ENCODE data around the gene AHCYL1. TPM values are rescaled to one million over a fixed set of nuclear protein-coding genes. Genes with fewer than 3 reads are reported as not detected.

The AHCYL1 gene
- total RNA-seq, 1 experiment from 2014 or later = 92.0 TPM

DNA sequence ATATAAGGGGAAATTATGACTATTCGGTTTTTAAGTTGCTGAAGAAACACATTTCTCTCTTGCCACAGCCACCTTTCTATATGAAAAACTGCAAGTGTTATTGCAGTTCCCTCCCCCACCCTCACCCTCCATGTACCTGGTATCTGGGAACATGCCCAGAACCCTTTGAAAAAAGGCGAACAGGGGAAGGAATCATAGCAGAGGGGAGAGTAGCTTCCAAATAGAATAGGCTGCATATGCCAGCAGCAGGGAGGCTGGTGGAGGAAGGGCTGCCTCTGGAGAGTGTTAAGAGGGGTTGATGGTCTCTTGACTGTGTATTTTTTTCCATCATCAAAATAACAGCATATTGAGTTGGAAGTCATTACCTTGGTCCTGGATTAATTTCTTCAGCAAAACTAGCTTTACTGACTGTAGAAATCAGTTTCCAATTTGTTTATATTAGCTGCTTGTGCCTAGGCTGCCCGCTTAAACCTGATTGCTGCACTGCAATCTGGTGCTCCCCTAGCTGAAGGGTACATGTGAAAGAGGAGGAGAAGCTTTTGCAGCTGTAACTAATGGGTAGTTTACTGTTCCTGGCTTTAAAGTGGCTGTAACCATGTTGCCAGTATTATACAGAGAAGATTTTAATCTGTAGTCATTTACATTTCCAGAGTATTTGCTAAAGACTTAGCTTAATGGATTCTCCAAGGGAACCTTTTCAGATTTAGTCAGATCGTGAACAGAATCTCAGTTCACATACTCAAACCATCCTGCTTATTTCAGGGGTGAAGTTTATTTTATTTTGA is 22.7 kb downstream of the AHCYL1 start:
- intact Hi-C loops (cut with micrococcal nuclease) = no loop called here
- RAD21 ChIA-PET (ENCODE audit: low non-redundant PET in 1 of 2, low total read pairs in 2 of 2, uncharacterized antibody in 2 of 2, unreplicated experiment in 2 of 2) = no interaction called here
- POLR2A ChIA-PET = interaction anchor here (1.0 kb wide), 1 partner anchor 23 kb away, joined by 5 read pairs; the partner anchor contains the start of gene AHCYL1
- Histone ChIP-seq H3K9ac (ENCODE audit: low read length) (no peak overlapping the region), H3K9me3 (ENCODE audit: control insufficient read depth in 1 of 2, insufficient read depth in 1 of 2, low read depth in 1 of 2, low read length in 2 of 2) (no peaks in the 10 kb centered on the region), H4K20me1 (ENCODE audit: insufficient read depth) (0 out of 2 replicates have a peak, but pooled peaks cover 5% of the 10 kb centered on the region), H3K36me3 (ENCODE audit: control insufficient read depth in 1 of 2, insufficient read depth in 2 of 2, low read length in 2 of 2) (peaks cover 22 to 30% of the 10 kb centered on the region in 2 experiments), H3K9me2 (ENCODE audit: insufficient read depth) (no peaks in the 10 kb centered on the region), H3K4me3 (replicated peaks in 1 of 2; ENCODE audit: low read depth in 1 of 2, low read length in 2 of 2) (no peak overlapping the region), H3K27me3 (ENCODE audit: insufficient read depth, low read length) (no peaks in the 10 kb centered on the region), H3K27ac (ENCODE audit: low read depth, low read length) (no peak overlapping the region), H3K79me2 (ENCODE audit: insufficient read depth, low read length) (peaks cover 44% of the 10 kb centered on the region), H3K4me1 (ENCODE audit: control insufficient read depth in 1 of 2, insufficient read depth in 2 of 2, low read length in 2 of 2) (peaks cover 28 to 32% of the 10 kb centered on the region in 2 experiments), H3K4me2 (ENCODE audit: low read length) (no peak overlapping the region), H2AFZ (ENCODE audit: low read depth, low read length, poor library complexity, severe bottlenecking) (no peak overlapping the region)
- TF ChIP-seq TCF7L2 (IDR thresholded peaks at IDR 0.05; ENCODE audit: borderline replicate concordance, extremely low read depth, insufficient read depth, insufficient read length) (no peak), POLR2AphosphoS5 (IDR thresholded peaks at IDR 0.05; ENCODE audit: low read depth, low read length) (no peak), ELF1 (IDR thresholded peaks at IDR 0.05; ENCODE audit: borderline replicate concordance, low read depth) (no peak), ZNF274 (IDR thresholded peaks at IDR 0.05; ENCODE audit: low read depth, low read length) (no peak), CBX3 (IDR thresholded peaks at IDR 0.05; ENCODE audit: low read depth) (no peak), POLR2A (IDR thresholded peaks at IDR 0.05; ENCODE audit: borderline replicate concordance, extremely low read depth, insufficient read depth, insufficient read length) (no peak), SIN3A (IDR thresholded peaks at IDR 0.05; ENCODE audit: low read depth) (no peak), EZH2phosphoT487 (IDR thresholded peaks at IDR 0.05; ENCODE audit: borderline replicate concordance) (no peak), JUND (IDR thresholded peaks at IDR 0.05) (no peak)
- TF ChIP-seq, protein P1, sequence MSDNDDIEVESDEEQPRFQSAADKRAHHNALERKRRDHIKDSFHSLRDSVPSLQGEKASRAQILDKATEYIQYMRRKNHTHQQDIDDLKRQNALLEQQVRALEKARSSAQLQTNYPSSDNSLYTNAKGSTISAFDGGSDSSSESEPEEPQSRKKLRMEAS (IDR thresholded peaks at IDR 0.05) = no peak
- TF ChIP-seq, protein P2, sequence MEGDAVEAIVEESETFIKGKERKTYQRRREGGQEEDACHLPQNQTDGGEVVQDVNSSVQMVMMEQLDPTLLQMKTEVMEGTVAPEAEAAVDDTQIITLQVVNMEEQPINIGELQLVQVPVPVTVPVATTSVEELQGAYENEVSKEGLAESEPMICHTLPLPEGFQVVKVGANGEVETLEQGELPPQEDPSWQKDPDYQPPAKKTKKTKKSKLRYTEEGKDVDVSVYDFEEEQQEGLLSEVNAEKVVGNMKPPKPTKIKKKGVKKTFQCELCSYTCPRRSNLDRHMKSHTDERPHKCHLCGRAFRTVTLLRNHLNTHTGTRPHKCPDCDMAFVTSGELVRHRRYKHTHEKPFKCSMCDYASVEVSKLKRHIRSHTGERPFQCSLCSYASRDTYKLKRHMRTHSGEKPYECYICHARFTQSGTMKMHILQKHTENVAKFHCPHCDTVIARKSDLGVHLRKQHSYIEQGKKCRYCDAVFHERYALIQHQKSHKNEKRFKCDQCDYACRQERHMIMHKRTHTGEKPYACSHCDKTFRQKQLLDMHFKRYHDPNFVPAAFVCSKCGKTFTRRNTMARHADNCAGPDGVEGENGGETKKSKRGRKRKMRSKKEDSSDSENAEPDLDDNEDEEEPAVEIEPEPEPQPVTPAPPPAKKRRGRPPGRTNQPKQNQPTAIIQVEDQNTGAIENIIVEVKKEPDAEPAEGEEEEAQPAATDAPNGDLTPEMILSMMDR (IDR thresholded peaks at IDR 0.05 in 2 of 3, conservative IDR thresholded peaks at IDR 0.05 in 1 of 3; ENCODE audit: borderline replicate concordance in 1 of 3, insufficient read depth in 1 of 3, low read depth in 2 of 3, low read length in 2 of 3) = no peak
- TF ChIP-seq, protein P3, sequence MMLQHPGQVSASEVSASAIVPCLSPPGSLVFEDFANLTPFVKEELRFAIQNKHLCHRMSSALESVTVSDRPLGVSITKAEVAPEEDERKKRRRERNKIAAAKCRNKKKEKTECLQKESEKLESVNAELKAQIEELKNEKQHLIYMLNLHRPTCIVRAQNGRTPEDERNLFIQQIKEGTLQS (IDR thresholded peaks at IDR 0.05) = no peak
- TF ChIP-seq, protein P4, sequence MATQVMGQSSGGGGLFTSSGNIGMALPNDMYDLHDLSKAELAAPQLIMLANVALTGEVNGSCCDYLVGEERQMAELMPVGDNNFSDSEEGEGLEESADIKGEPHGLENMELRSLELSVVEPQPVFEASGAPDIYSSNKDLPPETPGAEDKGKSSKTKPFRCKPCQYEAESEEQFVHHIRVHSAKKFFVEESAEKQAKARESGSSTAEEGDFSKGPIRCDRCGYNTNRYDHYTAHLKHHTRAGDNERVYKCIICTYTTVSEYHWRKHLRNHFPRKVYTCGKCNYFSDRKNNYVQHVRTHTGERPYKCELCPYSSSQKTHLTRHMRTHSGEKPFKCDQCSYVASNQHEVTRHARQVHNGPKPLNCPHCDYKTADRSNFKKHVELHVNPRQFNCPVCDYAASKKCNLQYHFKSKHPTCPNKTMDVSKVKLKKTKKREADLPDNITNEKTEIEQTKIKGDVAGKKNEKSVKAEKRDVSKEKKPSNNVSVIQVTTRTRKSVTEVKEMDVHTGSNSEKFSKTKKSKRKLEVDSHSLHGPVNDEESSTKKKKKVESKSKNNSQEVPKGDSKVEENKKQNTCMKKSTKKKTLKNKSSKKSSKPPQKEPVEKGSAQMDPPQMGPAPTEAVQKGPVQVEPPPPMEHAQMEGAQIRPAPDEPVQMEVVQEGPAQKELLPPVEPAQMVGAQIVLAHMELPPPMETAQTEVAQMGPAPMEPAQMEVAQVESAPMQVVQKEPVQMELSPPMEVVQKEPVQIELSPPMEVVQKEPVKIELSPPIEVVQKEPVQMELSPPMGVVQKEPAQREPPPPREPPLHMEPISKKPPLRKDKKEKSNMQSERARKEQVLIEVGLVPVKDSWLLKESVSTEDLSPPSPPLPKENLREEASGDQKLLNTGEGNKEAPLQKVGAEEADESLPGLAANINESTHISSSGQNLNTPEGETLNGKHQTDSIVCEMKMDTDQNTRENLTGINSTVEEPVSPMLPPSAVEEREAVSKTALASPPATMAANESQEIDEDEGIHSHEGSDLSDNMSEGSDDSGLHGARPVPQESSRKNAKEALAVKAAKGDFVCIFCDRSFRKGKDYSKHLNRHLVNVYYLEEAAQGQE (IDR thresholded peaks at IDR 0.05; ENCODE audit: low read depth) = no peak
- ATAC-seq (no peak), DNase-seq (ENCODE audit: low read depth, low spot score) (no peak)
- BruUV-seq (replicated peaks) = no TSS peak
- CTCF ChIA-PET = interaction anchor here (1.2 to 1.7 kb wide), 3 partner anchors 22 to 230 kb away, joined by 3 to 11 read pairs (median 6); partner anchors contain the start of gene AHCYL1
